GM18507 (cell line): Measurements from ENCODE around the gene KCNJ3.

Experiments
- DNase-seq: peaks from one replicate; pipeline ENCODE4 v3.0.0; 2011; ENCODE audit warnings: low read depth; ENCODE audit not compliant: insufficient read length; ENCODE audit errors: extremely low spot score
- FAIRE-seq: peaks from 2 replicates; lab custom pipeline; 2011; peaks lifted over from hg19 to GRCh38; lab: Jason Lieb, UNC

KCNJ3 gene, protein sequence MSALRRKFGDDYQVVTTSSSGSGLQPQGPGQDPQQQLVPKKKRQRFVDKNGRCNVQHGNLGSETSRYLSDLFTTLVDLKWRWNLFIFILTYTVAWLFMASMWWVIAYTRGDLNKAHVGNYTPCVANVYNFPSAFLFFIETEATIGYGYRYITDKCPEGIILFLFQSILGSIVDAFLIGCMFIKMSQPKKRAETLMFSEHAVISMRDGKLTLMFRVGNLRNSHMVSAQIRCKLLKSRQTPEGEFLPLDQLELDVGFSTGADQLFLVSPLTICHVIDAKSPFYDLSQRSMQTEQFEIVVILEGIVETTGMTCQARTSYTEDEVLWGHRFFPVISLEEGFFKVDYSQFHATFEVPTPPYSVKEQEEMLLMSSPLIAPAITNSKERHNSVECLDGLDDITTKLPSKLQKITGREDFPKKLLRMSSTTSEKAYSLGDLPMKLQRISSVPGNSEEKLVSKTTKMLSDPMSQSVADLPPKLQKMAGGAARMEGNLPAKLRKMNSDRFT

DNA sequence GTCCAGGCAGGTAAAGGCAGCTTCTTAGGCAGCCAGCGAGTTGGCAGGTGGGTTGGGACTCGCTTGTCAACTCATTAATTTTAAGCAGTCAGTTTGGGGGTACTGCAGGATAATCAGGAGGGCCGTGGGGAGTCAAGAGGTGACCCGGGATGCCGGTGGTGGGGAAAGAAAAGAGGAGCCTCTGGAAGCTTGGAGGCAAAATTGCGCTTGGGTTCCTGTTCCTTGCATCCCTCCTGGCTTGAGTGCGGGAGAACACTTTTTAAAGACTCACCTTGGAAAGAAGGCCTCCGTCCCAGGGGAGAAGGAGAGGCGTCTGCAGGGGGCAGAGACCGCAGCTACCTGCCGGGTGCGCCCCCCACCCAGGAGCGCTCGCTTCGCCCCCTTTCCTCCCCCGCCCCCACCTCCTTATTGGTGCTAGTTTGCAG is at the start of gene KCNJ3:
Gene KCNJ3 (plus strand): TSS at position 400 of the 425 bp plus-strand sequence. CDS start 81 bp downstream, outside the sequence.
- DNase-seq (no peak), FAIRE-seq (no peak)

DNA sequence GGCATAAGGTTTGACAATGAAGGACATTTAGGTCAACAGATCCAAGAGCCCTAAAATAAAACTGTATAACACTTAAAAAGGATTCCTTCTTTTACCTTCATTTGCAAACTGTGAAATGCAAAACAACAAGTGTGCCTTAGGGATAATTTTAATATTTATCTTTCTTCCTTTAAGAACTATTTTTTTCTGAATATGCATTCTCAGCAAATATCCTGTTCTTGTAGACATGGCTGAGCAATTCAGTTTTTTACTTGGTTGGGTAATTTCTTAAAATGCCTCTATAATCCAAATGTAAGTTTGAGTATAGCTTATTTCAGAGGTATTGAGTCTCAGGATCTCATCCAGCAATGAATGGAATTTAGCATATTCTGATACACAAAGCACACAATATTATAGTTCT is 43.0 kb upstream of the KCNJ3 start:
- FAIRE-seq: no peak
- DNase-seq: no peak

DNA sequence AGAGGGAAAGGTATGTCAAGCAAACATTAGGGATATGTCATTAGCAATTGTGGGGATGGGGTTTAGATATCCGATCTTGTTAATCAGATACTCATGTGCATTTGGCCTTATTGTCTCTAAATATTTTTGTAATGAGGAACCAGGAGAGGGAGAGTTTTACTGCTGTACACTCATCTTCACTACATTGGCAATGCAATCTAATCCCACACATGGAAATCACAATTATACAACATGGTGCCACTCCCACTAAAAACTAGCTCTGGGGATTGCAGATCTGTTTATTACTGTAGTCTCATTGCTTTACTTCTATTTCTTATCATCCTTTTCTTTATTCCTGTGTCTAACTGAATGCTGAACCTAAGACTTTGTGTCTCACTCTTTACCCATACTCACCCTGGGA is 39.6 kb upstream of the KCNJ3 start:
- FAIRE-seq: no peak
- DNase-seq: no peak

DNA sequence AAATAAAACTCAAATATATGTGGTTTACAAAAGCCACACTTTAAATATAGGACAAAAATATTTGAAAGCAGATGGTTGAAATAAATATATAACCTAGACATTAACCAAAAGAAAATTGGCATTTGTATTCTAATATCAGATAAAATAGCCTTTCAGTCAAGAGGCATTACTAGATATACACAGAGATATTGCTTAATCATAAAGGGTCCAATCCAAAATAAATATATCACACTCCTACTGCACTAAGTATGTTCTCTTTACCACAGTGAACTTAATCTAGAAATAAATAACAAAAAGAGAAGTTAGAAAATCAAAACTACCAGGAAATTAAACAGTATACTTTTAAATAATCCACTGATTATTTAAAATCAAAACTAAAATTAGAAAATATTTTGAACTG is 34.2 kb upstream of the KCNJ3 start:
- no peak for DNase-seq
- no peak for FAIRE-seq

DNA sequence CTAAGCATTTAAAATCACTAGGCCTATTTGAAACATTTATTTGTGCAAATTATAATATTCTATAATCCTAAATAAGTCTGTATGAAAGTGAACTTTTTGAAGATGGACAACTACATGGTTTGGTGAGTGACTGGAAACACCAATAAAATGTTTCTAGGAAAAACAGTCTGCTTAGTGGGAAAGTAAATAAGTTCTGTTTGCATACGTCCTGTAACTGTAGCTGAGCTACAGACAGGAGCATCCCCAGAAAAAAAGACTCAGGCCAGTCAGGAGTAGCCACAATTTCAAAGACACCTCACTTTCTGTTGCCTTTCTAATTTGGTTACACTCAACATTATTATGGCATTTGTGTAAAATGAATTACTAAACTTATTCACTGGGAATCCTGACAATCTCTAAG is 28.4 kb upstream of the KCNJ3 start:
- no peak for FAIRE-seq
- DNase-seq: no peak

DNA sequence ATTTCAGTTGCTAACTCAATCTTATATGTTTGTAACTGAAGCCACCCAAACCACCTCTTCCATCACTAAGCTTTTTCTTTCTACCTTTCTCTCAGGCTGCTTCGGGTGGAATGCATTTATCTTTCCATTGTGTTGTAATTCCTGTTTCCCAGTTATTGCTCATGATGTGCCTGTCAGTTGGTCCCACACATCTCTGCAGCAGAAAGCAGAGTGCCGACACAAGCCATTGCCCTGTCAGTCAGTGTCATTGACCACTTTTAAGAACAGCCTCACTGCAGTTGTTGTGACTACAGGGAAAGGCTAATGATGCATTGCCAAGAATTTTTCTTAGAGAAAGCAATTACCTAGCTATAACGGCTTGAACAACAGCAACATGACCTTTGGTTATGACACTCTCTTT is 24.8 kb upstream of the KCNJ3 start:
- no peak for FAIRE-seq

DNA sequence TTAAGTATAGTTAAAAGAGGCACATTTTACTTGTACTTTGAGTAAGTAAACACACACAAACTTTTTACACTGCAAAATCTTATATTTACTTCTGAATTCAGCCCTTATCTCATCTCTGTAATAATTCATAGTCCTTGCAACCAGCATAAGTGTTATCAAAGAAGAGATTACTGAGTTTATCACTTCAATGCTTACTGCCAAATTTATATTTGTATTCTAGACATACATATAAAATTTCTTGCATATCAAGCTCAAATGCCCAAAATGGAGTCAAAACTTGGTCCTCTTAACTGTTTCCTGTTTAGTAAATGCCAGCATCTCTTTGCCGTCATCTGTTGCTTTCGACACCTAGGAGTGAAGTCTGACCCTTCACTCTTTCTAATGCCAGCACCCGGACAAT is 21.1 kb upstream of the KCNJ3 start:
- FAIRE-seq (no peak), DNase-seq (no peak)

More for the DNA sequence above, 24.8 kb upstream of the KCNJ3 start:
- DNase-seq: no peak

DNA sequence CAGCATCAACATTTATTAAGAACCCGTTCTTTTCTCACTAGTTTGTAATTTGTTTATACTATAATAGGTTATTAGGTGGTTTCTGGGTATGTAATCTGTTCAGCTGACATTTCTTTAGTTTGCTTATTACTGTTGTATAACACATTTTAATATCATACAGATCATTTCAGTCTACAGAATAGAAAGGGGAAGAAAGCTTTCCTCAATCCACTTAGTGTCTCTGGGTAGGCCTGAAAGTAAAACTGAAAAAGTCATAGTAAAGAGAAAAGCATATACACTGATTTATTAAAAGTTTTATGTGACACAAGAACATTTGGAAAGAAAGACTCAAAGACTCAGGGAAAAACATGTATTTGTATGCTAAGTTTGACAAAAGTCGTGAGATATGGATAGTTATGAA is 16.8 kb upstream of the KCNJ3 start:
- FAIRE-seq: no peak
- no peak for DNase-seq

DNA sequence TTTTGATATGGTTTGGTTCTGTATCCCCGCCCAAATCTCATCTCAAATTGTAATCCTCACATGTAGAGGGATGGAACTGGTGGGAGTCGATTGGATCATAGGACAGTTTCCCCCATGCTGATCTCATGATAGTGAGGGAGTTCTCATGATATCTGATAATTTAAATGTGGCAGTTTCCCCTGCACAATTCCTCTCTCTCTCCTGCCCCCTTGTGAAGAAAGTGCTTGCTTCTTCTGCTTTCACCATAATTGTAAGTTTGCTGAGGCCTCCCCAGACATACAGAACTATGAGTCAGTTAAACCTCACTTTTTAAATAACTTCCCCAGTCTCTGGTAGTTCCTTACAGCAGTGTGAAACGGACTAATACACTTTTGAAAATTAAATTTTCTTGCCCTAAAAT is 12.3 kb upstream of the KCNJ3 start:
- FAIRE-seq: no peak
- no peak for DNase-seq

DNA sequence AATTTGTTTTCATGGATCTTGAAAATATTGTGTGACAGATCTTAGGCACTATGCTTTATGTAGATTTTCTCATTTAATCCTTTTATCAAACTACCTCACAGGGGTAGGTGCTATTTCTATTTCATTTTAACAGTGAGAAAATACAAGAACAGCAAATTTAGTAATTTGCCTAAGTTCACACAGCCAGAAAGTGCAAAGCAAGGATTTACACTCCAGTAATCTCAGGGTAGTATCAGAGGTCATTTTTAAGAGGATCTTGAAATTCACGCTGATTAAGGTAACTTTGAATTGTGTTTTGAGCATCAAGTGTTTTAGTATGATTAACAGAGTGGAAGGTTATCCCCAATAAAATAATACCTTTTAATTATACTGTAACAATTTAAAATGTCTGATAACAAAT is 10.1 kb upstream of the KCNJ3 start:
- FAIRE-seq: no peak
- DNase-seq: no peak

DNA sequence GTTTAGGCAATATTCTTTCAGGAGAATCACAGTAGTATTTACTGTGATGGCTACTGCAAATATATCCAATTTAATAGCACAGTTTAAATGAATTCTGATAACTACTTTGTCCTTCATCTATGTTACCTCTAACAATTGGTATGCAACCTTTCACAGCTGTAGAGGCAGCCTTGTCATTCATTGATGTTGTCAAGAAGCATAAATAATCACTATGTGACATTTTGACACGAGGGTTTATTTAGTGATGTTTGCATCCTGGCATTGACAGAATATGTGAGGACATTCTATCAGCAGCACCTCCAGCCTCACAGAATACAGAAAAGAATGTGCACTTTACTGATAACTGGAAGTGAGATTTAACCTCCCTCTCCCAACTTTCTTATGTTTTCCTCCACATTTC is 9.3 kb upstream of the KCNJ3 start:
- DNase-seq (no peak), FAIRE-seq (no peak)

DNA sequence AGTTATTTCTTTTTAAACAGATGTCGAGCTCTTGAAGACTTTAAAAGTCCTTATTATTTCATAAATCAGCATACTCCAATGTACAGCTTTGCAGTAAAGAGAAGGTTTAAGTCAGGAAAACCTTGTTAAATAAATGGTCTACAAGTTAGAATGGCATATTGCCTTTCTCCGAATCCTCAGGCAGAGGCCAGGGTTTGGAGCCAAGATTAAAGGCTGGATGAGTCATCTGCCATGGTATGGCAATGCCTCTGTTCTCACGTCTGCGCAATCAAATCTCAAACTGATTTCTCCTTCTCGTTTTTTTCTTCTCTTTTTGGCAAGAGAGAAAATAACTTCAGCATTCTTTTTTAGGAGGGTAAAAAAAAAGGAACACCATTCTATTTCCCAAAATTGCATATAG is 5.6 kb upstream of the KCNJ3 start:
- DNase-seq (no peak), FAIRE-seq (no peak)

DNA sequence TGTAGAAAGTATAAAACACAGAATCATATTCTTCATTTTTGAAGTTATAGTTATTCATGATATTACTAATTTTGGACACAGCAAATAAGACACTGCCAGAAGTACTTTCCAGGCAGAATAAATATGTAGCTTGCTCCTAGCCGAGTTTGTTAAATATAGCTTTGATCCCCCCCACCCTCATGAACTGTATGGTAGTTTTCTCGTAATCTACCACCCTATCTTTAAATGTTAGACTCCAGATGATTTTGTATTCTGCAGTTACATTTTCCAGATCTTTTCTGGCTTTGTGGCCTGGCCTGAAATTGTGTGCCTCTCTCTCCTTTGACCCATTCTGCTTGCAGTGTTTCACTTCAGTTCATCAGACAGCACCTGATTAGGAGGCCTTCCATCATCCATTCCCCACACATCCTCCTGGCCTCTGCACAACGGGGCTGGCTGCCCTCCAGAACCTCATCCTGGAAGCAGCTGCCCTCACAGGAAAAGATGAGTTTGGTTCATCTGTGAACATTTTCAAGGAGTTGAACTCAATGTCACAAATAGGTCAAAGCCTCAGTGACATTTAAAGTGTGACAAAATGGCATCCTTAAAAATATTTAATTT is 4.7 kb upstream of the KCNJ3 start:
- DNase-seq (no peak), FAIRE-seq (no peak)

DNA sequence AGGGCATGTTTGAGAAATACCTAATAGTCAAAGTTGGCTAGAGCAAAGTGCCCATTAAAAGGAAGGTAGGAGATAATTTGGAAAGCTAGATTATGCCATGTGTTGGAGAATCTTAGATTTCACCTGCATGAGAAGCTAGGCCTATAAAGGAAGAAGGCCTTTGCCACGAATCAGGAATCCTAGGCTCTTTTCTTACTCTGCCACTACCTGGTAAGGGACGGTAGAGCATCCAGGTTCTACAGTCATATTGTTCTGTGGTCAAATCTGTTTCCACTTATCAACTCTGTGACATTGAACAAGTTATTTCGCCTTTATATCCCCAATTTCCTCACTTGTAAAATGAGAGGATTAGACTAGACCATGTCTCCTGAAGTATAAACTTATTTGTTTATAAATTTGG is 3.6 kb upstream of the KCNJ3 start:
- DNase-seq (no peak), FAIRE-seq (no peak)

DNA sequence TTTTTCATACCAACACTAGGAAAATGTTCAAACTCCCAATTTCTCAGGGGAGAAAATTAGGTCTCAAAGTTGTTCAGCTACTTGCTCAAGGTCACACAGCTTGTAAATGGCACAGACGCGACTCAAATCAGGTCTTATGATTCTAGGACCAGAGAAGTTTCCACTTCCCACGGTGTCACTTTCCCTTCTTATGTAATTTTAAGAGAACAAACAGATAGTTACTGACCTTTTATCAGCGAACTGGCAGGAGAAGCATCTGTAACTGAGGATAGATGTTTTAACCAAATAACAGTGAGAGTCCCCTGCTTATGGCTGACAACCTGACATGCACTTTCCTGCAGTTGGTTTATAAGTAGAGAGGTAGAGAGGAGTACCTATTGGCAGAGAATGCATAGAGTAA is 2.1 kb upstream of the KCNJ3 start:
- DNase-seq: no peak
- FAIRE-seq: no peak

DNA sequence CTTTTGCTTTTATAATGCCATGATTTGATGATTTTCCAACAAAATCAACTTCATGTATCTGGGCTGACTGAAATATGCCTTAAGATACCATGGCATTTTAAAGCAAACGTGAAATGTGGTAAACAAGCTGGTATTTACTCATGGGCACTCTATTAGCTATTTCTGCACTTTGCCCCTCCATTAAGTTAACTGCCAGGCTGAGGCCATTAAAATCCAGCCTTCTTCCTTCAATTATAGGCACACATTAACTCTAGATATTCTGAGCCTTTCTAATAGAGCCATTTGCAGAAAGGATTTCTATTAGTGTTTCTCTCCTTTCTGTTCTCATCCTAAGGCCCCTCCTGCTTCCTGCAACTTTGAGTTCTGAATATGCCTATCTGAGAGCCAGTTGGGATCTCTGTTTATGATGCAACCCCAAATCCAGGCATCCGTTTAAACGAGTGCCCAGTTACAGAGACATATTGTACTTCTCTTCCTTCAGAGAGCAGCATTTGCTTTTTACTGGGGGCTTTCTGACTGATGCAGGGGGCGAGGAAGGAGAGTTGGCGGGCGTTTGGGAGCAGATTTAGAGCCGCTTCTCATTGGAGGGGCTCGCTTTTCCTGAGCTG is 1.6 kb upstream of the KCNJ3 start:
- DNase-seq (no peak), FAIRE-seq (no peak)

DNA sequence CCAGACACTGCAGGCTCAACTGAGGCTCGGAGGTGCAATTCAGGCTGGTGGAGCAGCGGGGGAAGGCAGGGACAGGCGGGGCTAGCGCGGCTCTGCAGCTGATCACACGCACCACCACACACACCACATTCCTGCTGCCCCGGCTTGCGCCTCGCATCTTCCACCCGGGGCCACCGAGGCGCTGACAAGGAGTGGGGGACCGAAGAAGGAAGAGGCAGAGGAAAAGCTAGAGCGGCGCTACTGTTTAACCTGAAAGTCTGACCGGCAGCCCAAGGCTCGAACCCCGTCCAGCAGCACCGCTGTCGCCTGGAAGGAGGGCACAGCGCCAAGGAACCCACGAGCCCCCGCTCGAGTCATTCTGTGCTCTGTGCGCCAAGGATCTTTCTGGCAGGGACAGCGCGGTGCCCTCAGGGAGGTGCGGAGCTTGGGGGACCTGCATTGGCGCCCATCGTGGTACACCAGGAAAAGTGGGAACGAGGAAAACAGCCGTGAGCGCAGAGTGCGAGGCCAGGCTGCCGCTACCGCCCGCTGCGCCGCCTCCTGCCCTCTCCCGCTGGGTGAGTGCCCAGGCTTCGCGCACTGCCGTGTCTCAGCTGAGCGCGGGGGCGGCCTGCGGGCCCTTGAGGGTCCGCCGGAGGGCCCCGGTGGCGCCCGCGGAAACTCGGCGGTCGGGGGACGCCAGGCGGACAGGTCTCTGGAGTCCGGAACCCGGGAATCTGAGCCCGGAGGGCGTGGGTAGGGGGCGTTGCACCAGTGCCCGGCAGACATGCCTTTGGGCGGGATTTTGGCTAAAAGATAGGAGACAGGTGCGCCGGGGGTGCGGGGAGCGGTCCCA is 860 bp upstream of the KCNJ3 start:
- FAIRE-seq: no peak
- no peak for DNase-seq

DNA sequence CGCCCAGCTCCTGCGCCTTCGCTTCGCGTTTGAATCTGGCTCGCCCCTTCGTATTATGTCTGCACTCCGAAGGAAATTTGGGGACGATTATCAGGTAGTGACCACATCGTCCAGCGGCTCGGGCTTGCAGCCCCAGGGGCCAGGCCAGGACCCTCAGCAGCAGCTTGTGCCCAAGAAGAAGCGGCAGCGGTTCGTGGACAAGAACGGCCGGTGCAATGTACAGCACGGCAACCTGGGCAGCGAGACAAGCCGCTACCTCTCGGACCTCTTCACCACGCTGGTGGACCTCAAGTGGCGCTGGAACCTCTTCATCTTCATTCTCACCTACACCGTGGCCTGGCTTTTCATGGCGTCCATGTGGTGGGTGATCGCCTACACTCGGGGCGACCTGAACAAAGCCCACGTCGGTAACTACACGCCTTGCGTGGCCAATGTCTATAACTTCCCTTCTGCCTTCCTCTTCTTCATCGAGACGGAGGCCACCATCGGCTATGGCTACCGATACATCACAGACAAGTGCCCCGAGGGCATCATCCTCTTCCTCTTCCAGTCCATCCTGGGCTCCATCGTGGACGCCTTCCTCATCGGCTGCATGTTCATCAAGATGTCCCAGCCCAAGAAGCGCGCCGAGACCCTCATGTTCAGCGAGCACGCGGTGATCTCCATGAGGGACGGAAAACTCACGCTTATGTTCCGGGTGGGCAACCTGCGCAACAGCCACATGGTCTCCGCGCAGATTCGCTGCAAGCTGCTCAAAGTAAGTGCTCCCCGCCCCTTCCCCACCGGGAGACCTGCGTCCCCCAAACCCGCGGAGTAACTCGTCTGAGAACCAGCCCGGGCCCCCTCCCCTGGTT is 453 bp downstream of the KCNJ3 start:
- no peak for DNase-seq
- no peak for FAIRE-seq

DNA sequence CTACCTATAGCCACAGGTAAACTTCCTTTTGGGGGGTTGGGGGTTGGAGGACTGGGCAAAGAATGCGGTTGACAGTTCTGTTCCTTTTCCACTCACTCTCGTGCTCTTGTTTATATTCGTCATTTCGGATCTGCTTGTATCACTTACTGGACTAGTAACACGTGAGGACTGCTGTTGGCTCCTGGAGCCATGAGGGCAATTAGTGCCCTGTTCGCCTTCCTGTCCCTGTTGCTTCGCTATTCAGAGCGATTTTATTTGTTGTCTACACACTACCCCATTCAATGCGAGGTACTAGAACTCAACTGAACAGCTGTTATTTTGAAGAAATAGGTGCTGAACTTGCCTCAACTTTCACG is 1.1 kb downstream of the KCNJ3 start:
- DNase-seq (no peak), FAIRE-seq (no peak)
